ENCODE results near the gene GPR152.

GPR152 gene

GRCh38 chr11:67440229-67441097 is 12.1 kb downstream of the GPR152 start:
- peaks cover 0 to 58% (median 49%) of the 10 kb centered on the region in 5 donors for H3K36me3 ChIP-seq (ENCODE audit: control insufficient read depth in 5 of 5, insufficient read depth in 5 of 5, low read length in 5 of 5)
- H3K4me3 ChIP-seq (ENCODE audit: low read depth in 1 of 5, low read length in 5 of 5): no peak overlapping the region
- no peaks in the 10 kb centered on the region for H3K27me3 ChIP-seq (ENCODE audit: control insufficient read depth in 5 of 5, insufficient read depth in 4 of 5, low read length in 5 of 5)
- H3K27ac ChIP-seq (ENCODE audit: low read depth, low read length): no peak overlapping the region
- peak overlapping the region in 1 of 5 donors; percentile 47 for H3K9ac ChIP-seq (ENCODE audit: low read length in 5 of 5)
- peaks cover 2 to 52% (median 38%) of the 10 kb centered on the region in 5 donors for H3K4me1 ChIP-seq (ENCODE audit: control insufficient read depth in 5 of 5, insufficient read depth in 5 of 5, low read length in 5 of 5)
- H3K9me3 ChIP-seq (ENCODE audit: control insufficient read depth in 5 of 5, low read length in 5 of 5): no peaks in the 10 kb centered on the region

GRCh38 chr11:67439321-67440228 is 13.0 kb downstream of the GPR152 start:
- Histone ChIP-seq H3K9me3 (ENCODE audit: control insufficient read depth in 5 of 5, low read length in 5 of 5) (no peaks in the 10 kb centered on the region), H3K27ac (ENCODE audit: low read depth, low read length) (no peak overlapping the region), H3K36me3 (ENCODE audit: control insufficient read depth in 5 of 5, insufficient read depth in 5 of 5, low read length in 5 of 5) (peaks cover 0 to 67% (median 57%) of the 10 kb centered on the region in 5 donors), H3K4me3 (ENCODE audit: low read depth in 1 of 5, low read length in 5 of 5) (no peak overlapping the region), H3K4me1 (ENCODE audit: control insufficient read depth in 5 of 5, insufficient read depth in 5 of 5, low read length in 5 of 5) (peaks cover 2 to 52% (median 38%) of the 10 kb centered on the region in 5 donors), H3K27me3 (ENCODE audit: control insufficient read depth in 5 of 5, insufficient read depth in 4 of 5, low read length in 5 of 5) (no peaks in the 10 kb centered on the region), H3K9ac (ENCODE audit: low read length in 5 of 5) (peak overlapping the region in 1 of 5 donors; percentile 47)

GRCh38 chr11:67438158-67438902 is 14.2 kb downstream of the GPR152 start:
- H3K4me3 ChIP-seq (ENCODE audit: low read depth in 1 of 5, low read length in 5 of 5): peak overlapping the region in 1 of 5 donors; percentile 0
- H3K9me3 ChIP-seq (ENCODE audit: control insufficient read depth in 5 of 5, low read length in 5 of 5): no peaks in the 10 kb centered on the region
- no peak overlapping the region for H3K9ac ChIP-seq (ENCODE audit: low read length in 5 of 5)
- no peaks in the 10 kb centered on the region for H3K27me3 ChIP-seq (ENCODE audit: control insufficient read depth in 5 of 5, insufficient read depth in 4 of 5, low read length in 5 of 5)
- H3K36me3 ChIP-seq (ENCODE audit: control insufficient read depth in 5 of 5, insufficient read depth in 5 of 5, low read length in 5 of 5): peaks cover 0 to 80% (median 69%) of the 10 kb centered on the region in 5 donors
- peaks cover 2 to 46% (median 38%) of the 10 kb centered on the region in 5 donors for H3K4me1 ChIP-seq (ENCODE audit: control insufficient read depth in 5 of 5, insufficient read depth in 5 of 5, low read length in 5 of 5)
- no peak overlapping the region for H3K27ac ChIP-seq (ENCODE audit: low read depth, low read length)

- Histone ChIP-seq H3K9ac (ENCODE audit: low read length in 5 of 5) (peak overlapping the region in 1 of 5 donors; percentile 7), H3K27me3 (ENCODE audit: control insufficient read depth in 5 of 5, insufficient read depth in 4 of 5, low read length in 5 of 5) (no peaks in the 10 kb centered on the region), H3K4me1 (ENCODE audit: control insufficient read depth in 5 of 5, insufficient read depth in 5 of 5, low read length in 5 of 5) (peaks cover 2 to 42% (median 36%) of the 10 kb centered on the region in 5 donors), H3K36me3 (ENCODE audit: control insufficient read depth in 5 of 5, insufficient read depth in 5 of 5, low read length in 5 of 5) (peaks cover 0 to 85% (median 75%) of the 10 kb centered on the region in 5 donors), H3K9me3 (ENCODE audit: control insufficient read depth in 5 of 5, low read length in 5 of 5) (no peaks in the 10 kb centered on the region), H3K27ac (ENCODE audit: low read depth, low read length) (no peak overlapping the region), H3K4me3 (ENCODE audit: low read depth in 1 of 5, low read length in 5 of 5) (peak overlapping the region in 2 of 5 donors; percentile 0 to 38)
These were observed 14.7 kb downstream of the GPR152 start for GRCh38 chr11:67437809-67438157.

GRCh38 chr11:67437082-67437808 is 15.3 kb downstream of the GPR152 start, which contains the start of gene PTPRCAP:
Gene PTPRCAP, minus strand, starts transcription at chr11:67437682. Its CDS starts 63 bp downstream, at chr11:67437619.
- H3K9ac ChIP-seq (ENCODE audit: low read length in 5 of 5): peak within 1 kb of the TSS in 1 of 5 donors; percentile 7
- peaks cover 0 to 90% (median 79%) of the 10 kb centered on the region in 5 donors for H3K36me3 ChIP-seq (ENCODE audit: control insufficient read depth in 5 of 5, insufficient read depth in 5 of 5, low read length in 5 of 5)
- H3K4me3 ChIP-seq (ENCODE audit: low read depth in 1 of 5, low read length in 5 of 5): peak within 1 kb of the TSS in 2 of 5 donors; percentile 0 to 38
- no peaks in the 10 kb centered on the region for H3K9me3 ChIP-seq (ENCODE audit: control insufficient read depth in 5 of 5, low read length in 5 of 5)
- no peaks in the 10 kb centered on the region for H3K27me3 ChIP-seq (ENCODE audit: control insufficient read depth in 5 of 5, insufficient read depth in 4 of 5, low read length in 5 of 5)
- H3K27ac ChIP-seq (ENCODE audit: low read depth, low read length): no peak within 1 kb of the TSS
- peaks cover 0 to 37% (median 31%) of the 10 kb centered on the region in 5 donors for H3K4me1 ChIP-seq (ENCODE audit: control insufficient read depth in 5 of 5, insufficient read depth in 5 of 5, low read length in 5 of 5)

- H3K9me3 ChIP-seq (ENCODE audit: control insufficient read depth in 5 of 5, low read length in 5 of 5): no peaks in the 10 kb centered on the region
- no peaks in the 10 kb centered on the region for H3K27me3 ChIP-seq (ENCODE audit: control insufficient read depth in 5 of 5, insufficient read depth in 4 of 5, low read length in 5 of 5)
- peaks cover 0 to 90% (median 79%) of the 10 kb centered on the region in 5 donors for H3K36me3 ChIP-seq (ENCODE audit: control insufficient read depth in 5 of 5, insufficient read depth in 5 of 5, low read length in 5 of 5)
- no peak overlapping the region for H3K27ac ChIP-seq (ENCODE audit: low read depth, low read length)
- no peak overlapping the region for H3K9ac ChIP-seq (ENCODE audit: low read length in 5 of 5)
- H3K4me3 ChIP-seq (ENCODE audit: low read depth in 1 of 5, low read length in 5 of 5): peak overlapping the region in 1 of 5 donors; percentile 34
- H3K4me1 ChIP-seq (ENCODE audit: control insufficient read depth in 5 of 5, insufficient read depth in 5 of 5, low read length in 5 of 5): peaks cover 0 to 33% (median 25%) of the 10 kb centered on the region in 5 donors
These were observed 16.0 kb downstream of the GPR152 start for GRCh38 chr11:67436459-67437081.

GRCh38 chr11:67435727-67436458 is 16.6 kb downstream of the GPR152 start:
- peak overlapping the region in 1 of 5 donors; percentile 11 for H3K4me3 ChIP-seq (ENCODE audit: low read depth in 1 of 5, low read length in 5 of 5)

GRCh38 chr11:67435031-67435726 is 17.4 kb downstream of the GPR152 start:
- no peak overlapping the region for H3K27ac ChIP-seq (ENCODE audit: low read depth, low read length)
- no peaks in the 10 kb centered on the region for H3K27me3 ChIP-seq (ENCODE audit: control insufficient read depth in 5 of 5, insufficient read depth in 4 of 5, low read length in 5 of 5)
- H3K9me3 ChIP-seq (ENCODE audit: control insufficient read depth in 5 of 5, low read length in 5 of 5): no peaks in the 10 kb centered on the region
- no peak overlapping the region for H3K9ac ChIP-seq (ENCODE audit: low read length in 5 of 5)
- H3K36me3 ChIP-seq (ENCODE audit: control insufficient read depth in 5 of 5, insufficient read depth in 5 of 5, low read length in 5 of 5): peaks cover 0 to 87% (median 70%) of the 10 kb centered on the region in 5 donors
- no peak overlapping the region for H3K4me3 ChIP-seq (ENCODE audit: low read depth in 1 of 5, low read length in 5 of 5)
- H3K4me1 ChIP-seq (ENCODE audit: control insufficient read depth in 5 of 5, insufficient read depth in 5 of 5, low read length in 5 of 5): peaks cover 0 to 23% (median 20%) of the 10 kb centered on the region in 5 donors

More at GRCh38 chr11:67435727-67436458, 16.6 kb downstream of the GPR152 start:
- Histone ChIP-seq H3K27me3 (ENCODE audit: control insufficient read depth in 5 of 5, insufficient read depth in 4 of 5, low read length in 5 of 5) (no peaks in the 10 kb centered on the region), H3K9ac (ENCODE audit: low read length in 5 of 5) (no peak overlapping the region), H3K9me3 (ENCODE audit: control insufficient read depth in 5 of 5, low read length in 5 of 5) (no peaks in the 10 kb centered on the region), H3K27ac (ENCODE audit: low read depth, low read length) (no peak overlapping the region), H3K36me3 (ENCODE audit: control insufficient read depth in 5 of 5, insufficient read depth in 5 of 5, low read length in 5 of 5) (peaks cover 0 to 89% (median 77%) of the 10 kb centered on the region in 5 donors), H3K4me1 (ENCODE audit: control insufficient read depth in 5 of 5, insufficient read depth in 5 of 5, low read length in 5 of 5) (peaks cover 0 to 29% (median 22%) of the 10 kb centered on the region in 5 donors)

Measured in subcutaneous abdominal adipose tissue (tissue), 5 donors.